GM21786 (cell line): ENCODE data around the gene ZRANB3.
"Not testable (repeated sequence)": the region's sequence is repeated elsewhere in the genome, so short reads cannot be mapped to it uniquely, and the experiment has no call there.

Source experiments
- ATAC-seq: cut with Tn5 transposase; IDR thresholded peaks from one replicate; pipeline ENCODE4 v1.9.1; 2021; ENCODE audit not compliant: unreplicated experiment

The ZRANB3 gene

DNA sequence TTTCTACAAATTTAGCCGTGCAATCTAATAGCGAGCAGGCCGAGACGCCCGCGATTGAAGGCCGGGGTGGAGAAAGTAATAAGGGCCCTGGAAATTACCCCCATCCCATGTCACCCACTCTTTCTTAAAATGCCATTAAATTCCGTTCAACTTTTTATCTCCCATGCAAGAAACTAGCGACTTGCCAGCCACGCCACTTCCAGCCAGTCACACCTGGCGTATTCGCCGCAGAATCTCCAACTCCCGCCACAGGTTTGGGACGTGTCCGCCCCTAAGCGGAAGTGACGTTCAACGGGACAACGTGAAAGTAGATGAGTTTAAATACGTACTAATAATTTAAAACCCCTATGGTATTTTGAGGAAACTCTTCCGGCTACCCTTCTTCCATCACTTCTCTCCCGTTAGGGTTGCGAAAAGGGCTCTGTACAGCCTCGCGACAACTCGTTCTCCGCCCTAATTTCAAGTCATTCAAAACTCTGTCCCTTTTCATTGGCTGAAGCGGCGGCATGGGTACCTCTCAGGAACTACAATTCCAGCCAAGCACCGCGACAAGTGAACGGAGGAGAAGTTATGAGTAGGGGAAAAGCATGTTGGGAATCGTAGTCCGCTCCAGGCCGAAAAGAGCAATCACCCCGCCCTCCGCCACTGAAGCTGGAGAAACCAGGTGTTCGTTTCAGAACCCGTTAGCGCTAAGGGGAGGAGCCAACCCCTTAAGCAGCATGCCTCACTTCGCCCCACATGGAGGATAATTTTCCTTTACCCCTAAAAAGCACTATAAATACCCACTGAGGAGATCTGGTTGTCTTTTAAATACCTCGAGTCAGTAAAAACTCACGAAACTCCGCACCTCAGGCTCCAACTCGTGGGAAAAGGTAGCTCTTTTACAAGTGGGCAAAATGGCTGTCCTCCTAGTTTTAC is at the start of gene ZRANB3:
ZRANB3 (minus strand) TSS at position 906 of the 918 bp plus-strand sequence.
- peak; percentile 73 for ATAC-seq

DNA sequence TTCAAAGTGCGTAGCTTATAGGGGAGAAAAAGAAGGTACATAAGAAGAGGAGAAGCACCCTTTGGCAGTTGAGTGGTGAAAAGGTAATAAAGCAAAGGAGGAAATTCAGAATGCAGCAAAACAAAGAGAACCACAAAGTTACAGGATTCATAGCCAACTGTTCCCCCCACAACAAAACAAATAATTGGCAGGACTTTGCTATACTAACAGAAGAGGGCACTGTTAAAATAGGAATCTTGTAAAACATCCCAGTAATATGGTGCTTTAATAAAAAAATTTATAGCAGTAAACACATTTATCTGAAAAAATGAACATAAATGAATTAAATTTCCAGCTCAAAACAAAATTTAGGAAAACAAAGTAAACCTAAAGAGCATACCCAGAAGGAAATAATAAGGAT is 42.6 kb upstream of the ZRANB3 start:
- ATAC-seq: no peak

DNA sequence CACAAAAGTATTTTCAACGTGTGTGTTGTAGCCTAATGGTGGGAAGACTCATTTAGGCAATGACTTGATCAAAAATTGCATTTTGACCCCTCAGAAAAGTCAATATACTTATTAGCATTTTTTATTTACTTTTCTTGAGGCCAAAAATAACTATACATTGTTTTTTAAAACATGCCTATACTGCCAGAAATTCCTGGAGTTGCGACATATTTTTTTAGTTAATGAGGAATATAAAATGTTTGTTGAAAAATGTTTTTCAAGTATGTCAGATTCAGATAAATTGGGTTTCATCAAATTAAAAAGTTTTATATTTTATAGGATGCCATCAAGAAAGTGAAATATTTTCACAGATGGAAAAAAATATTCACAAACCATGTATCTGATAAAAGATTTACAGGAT is 39.9 kb upstream of the ZRANB3 start:
- no peak for ATAC-seq

DNA sequence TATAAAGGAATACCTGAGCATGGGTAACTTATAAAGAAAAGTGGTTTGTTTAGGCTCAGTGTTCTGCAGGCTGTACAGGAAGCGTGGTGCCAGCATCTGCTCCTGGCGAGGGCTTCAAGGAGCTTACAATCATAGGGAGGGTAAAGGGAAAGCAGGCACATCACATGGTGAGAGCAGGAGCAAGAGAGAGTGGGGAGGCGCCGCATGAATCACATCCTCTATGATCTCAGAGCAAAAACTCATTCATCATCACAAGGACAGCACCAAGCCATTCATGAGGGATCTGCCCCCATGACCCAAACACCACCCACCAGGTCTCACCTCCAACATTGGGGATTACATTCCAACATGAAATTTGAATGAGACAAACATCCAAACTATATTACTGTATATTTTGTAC is 32.8 kb upstream of the ZRANB3 start:
- ATAC-seq: no peak

GRCh38 chr2:135561925-135562324 is 30.9 kb upstream of the ZRANB3 start:
- ATAC-seq: no peak

DNA sequence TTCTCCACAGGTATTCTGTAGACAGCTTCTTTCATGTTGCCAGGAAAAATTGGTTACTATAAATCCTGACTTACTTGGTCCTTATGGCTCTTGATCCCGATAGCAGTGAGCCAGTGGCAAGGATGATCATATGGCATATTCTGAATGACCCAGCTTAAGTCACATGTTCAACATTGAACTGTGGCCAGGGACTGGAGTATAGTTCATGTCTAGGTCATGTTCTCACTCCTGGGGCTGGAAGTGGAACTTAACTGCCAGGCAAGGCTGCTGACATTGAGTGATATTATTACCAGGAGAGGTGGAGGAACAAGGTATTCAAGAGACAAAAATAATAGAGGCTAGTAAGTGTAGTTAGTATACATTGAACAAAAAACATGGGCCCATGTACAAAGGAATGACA is 26.5 kb upstream of the ZRANB3 start:
- ATAC-seq: no peak

DNA sequence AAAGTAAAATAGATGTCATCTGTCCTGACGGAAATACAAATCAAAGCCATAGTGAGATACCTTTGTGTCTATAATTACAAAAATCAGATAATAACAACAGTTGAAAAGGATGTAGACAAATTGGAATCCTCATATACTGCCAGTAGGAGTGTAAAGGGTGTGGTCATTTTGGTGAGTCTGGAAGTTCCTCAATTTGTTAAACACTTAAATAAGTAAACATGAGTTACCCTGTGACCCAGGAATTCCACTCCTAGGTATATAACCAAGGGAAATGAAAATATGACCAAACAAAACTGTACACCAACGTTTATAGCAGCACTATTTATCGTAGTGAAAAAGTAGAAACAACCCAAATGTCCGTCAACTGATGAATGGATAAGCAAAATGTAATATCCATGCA is 24.3 kb upstream of the ZRANB3 start:
- no peak for ATAC-seq

GRCh38 chr2:135552887-135553286 is 21.9 kb upstream of the ZRANB3 start:
- ATAC-seq: no peak

DNA sequence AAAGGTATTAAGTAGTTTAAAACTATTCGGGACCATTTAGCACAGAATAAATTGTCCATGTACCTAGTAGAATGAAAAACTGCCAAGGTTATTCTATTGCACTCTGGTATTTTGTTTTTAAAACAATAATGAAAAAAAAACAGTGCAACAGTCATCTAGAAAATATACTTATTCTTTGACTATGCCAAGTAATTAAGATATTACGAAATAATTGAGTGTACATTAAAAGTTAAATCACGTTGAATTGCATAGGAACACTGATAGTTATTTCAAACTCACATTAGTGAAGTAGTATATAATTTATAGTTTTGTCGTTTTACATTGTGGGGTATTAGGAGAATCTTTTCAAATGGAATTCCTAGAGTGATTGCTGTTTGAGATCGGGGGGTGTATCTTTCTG is 20.3 kb upstream of the ZRANB3 start:
- no peak for ATAC-seq

DNA sequence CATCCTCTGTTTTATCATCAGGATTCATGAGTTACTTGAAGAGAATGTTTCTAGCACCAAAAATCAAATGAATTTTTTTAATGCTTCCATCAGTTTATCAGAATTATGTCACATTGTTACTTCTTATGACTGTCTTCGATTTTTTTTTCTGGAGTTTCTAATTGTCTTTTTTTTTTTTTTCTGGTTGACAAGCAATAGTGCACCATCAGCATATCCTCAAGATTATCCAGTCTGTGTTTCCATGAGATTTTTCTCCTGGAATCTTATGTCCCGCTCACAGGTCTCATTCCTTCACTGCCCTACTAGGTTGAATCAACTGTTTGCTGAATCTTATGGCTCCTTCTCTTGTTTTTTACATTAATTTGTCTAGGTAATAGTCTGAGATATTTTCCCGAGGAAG is 16.3 kb upstream of the ZRANB3 start:
- ATAC-seq: no peak

DNA sequence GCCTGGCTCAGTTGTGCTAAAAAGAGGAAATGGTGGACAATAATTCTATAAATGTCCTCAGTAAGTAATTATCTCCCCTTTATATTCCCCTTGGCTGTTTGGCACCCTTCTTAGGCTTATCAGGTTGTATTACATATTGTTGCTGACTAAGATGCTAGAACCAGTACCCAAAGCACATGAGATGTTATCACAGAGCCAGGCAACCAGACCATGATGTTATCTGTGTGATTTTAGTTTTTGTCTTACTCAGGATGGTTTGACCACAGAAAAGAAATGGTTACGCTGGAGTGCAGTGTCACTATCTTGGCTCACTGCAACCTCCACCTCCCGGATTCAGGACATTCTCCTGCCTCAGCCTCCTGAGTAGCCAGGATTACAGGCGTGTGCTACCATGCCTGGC is 15.4 kb upstream of the ZRANB3 start:
- ATAC-seq: no peak

DNA sequence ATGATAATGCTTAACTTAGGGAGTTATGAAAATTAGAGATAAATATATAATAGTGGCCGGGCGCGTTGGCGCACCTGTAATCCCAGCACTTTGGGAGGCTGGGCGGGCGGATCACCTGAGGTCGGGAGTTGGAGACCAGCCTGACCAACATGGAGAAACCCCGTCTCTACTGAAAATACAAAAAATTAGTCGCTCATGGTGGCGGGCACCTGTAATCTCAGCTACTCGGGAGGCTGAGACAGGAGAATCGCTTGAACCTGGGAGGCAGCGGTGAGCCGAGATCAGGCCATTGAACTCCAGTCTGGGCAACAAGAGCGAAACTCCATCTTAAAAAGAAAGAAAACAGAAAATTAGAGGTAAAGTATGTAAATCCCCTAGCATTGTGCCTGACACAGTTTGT is 2.5 kb upstream of the ZRANB3 start:
- ATAC-seq: not testable (repeated sequence)

GRCh38 chr2:135532581-135532980 is 1.6 kb upstream of the ZRANB3 start:
- no peak for ATAC-seq

DNA sequence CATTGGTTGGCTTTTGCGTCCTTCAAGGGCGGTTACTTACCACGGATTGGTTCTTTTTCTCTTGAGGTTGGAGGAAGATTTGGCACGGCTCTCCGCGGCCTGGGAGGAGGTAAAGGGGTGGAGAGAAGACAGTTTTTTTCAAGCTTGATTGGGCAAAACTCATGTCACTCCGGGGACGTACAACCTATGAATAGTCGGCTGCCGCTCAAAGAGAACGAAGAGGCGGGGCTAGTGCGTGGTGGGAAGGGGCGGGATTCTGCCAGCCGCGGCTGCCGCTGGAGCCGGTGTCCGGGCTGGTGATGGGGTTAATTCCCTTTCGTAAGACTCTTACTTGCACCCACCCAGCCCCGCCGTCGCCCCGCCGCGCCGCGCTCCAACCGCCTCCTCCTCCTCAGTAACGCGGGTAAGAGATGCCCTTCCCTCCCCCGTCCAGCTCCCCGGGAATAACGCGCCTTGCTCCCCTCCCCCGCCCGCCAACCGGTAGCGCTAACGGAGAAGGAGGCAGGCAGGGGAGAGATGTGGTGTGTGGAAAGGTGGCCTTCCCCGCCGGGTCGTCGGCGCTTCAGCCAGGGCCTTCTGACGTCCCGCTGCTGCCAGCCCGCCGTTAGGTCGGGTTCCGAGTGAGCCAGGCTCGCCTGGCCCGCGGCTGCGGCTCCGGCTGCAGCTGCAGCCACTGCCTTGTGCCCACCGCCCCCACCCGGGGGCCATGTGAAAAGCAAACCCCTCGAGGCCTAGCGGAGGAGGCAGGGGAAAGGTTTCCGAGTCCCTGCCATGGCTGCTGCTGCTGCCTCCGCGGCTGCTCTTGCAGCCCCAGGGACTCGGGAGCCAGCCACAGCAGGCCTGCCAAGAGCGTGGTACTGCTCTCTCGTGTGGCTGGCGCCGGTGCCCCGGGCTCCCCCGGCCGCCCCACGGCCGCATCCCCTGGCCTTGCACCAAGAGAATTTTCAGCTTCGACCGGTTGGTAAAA is 496 bp upstream of the ZRANB3 start, which contains the start of gene R3HDM1:
R3HDM1 (plus strand) TSS at position 254 of the 967 bp plus-strand sequence. CDS start 73,362 bp downstream, outside the sequence.
- peak; percentile 79 for ATAC-seq

- ATAC-seq: no peak
Measured at GRCh38 chr2:135528006-135528405, 3.0 kb downstream of the ZRANB3 start.

DNA sequence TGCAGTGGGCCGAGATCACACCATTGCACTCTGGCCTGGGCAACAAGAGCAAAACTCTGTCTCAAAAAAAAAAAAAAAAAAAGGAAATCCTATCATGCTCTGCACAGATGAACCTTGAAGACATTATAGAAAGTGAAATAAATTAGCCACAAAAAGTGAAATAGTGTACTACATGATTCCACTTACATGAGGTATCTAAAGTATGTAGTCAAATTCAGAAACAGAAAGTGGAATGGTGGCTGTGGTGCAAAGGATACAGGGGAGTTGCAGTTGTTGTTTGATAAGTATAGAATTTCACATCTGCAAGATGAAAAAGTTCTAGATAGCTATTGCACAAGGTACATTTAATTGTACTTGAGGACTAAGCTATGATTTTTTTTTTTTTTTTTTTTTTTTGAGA is 5.2 kb downstream of the ZRANB3 start:
- no peak for ATAC-seq

GRCh38 chr2:135512099-135512498 is 18.9 kb downstream of the ZRANB3 start:
- ATAC-seq: no peak

- ATAC-seq: no peak
Measured at GRCh38 chr2:135510577-135510976, 20.4 kb downstream of the ZRANB3 start.

DNA sequence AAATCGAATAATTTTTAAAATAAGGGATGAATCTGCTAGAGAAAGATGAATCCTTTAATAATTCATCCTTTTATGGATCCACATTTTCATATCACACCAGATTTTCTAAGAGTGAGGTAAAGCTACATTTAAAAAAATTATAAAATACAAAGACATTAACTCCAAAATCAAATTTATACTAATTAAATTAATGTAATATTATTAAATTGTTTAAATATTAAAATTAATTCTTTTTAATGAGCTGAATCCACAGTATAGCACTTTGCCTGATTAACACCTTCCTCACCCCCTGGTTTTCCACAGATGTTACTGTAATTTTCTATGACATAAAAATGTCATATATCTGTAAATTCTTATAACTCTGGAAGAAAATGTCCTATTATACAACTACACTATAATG is 26.2 kb downstream of the ZRANB3 start:
- ATAC-seq: no peak

DNA sequence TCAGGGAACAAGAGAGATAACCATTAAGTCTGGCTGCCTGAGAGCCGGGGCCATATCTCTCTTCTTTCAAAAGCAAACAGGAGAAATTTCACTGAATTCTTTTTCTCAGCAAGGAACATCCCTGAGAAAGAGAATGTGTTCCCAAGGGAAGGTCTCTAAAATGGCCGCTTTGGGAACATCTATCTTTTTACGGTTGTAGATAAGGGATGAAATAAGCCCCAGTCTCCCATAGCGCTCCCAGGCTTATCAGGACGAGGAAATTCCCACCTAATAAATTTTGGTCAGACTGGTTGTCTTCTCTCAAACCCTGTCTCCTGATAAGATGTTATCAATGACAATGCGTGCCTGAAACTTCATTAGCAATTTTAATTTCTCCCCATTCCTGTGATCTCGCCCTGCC is 32.4 kb downstream of the ZRANB3 start:
- not testable (repeated sequence) for ATAC-seq

DNA sequence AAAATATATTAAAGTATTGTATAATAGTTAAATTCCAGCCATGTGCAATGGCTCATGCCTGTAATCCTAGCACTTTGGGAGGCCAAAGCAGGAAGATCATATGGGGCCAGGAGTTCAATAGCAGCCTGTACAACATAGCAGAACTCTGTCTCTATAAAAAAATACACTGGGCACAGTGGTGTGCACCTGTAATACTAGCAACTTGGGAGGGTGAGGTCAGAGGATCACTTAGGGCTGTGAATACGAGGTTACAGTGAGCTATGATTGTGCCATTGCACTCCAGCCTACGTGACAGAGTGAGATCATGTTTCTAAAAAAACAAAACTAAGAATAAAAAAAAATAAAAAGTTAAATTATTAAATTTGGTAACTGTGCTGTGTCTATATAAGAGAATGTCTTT is 36.1 kb downstream of the ZRANB3 start:
- no peak for ATAC-seq

DNA sequence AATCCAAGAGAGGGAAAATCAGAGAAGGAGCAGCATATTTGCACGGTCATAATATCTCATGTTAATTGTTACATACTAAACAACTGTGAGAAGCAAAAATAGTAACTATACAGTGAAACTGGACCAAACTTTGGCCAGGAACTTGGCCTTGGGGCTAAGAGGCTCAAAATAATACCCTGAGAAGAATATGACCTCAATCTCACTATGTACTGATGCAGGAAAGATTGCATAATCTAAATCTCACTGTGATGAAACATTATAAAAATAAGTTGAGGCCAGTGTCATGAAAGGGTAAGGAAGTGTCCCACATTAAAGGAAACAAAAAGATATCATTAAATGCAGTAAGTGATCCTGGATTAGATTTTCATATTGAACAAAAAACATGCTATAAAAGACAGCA is 36.5 kb downstream of the ZRANB3 start:
- no peak for ATAC-seq
